ENCODE data around the gene METTL3.
"Not testable (repeated sequence)": the region's sequence is repeated elsewhere in the genome, so short reads cannot be mapped to it uniquely, and the experiment has no call there.

METTL3 gene

GRCh38 chr14:21510735-21511657 lies at the start of gene METTL3:
Gene METTL3, minus strand, starts transcription at chr14:21511340. Its CDS starts 117 bp downstream, at chr14:21511223.
- DNase-seq (ENCODE audit: low spot score), result peak; percentile 95

- no peak for DNase-seq (ENCODE audit: low spot score)
Measured at GRCh38 chr14:21558703-21559170, 47.6 kb upstream of the METTL3 start.

- peak; percentile 80 for DNase-seq (ENCODE audit: low spot score)
Measured at GRCh38 chr14:21557084-21557901, 46.2 kb upstream of the METTL3 start.

DNA sequence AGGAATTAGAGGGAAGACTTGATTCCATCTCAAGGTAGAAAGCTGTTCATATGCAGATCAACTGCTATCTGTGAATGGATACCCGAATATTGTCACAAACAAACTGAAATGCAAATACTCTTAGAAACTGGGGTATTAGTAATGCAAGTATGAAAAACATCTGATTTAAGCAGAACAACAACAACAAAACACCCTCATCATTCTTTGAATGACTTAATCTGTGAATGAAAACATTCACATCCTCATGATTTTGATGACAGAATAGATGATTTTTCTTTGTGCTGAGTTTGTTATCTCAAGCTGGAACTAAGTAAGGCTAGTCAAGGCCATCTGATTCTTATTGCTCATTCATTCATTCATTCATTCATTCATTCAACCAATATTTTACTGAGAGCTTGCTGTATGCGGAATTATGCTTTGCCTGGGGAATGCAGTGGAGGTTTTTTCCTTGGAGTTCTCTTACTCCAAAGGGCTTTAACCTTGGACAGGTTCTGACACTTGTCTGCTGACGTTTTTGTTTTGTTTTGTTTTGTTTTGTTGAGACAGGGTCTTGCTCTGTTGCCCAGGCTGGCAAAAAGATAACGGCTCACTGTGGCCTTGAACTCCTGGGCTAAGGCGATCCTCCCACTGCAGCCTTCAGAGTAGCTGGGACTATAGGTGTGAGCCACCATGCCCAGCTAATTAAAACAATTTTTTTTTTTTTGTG lies 45.4 kb upstream of the METTL3 start:
- DNase-seq (ENCODE audit: low spot score), result no peak

- no peak for DNase-seq (ENCODE audit: low spot score)
Measured at GRCh38 chr14:21553266-21553665, 42.1 kb upstream of the METTL3 start.

- not testable (repeated sequence) for DNase-seq (ENCODE audit: low spot score)
Measured at GRCh38 chr14:21544588-21544987, 33.4 kb upstream of the METTL3 start.

DNA sequence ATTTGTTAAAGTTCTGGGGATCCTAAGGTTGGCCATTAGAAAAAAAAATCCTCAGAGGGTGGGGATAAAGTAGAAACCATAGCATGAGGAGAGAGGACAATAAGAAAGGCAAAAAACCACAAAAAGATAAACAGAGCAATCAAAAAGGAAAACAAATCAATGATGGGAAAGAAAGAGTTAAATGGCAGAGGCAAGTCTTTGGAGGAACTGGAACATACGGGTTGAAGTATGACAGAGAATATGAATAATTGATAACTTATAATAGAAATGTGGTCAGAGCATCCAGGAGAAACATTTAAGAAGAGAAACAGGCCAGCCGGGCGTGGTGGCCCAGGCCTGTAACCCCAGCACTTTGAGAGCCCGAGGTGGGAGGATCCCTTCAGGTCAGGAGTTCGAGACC lies 32.8 kb upstream of the METTL3 start:
- no peak for DNase-seq (ENCODE audit: low spot score)

- DNase-seq (ENCODE audit: low spot score), result no peak
Measured at GRCh38 chr14:21543521-21543960, 32.4 kb upstream of the METTL3 start.

DNA sequence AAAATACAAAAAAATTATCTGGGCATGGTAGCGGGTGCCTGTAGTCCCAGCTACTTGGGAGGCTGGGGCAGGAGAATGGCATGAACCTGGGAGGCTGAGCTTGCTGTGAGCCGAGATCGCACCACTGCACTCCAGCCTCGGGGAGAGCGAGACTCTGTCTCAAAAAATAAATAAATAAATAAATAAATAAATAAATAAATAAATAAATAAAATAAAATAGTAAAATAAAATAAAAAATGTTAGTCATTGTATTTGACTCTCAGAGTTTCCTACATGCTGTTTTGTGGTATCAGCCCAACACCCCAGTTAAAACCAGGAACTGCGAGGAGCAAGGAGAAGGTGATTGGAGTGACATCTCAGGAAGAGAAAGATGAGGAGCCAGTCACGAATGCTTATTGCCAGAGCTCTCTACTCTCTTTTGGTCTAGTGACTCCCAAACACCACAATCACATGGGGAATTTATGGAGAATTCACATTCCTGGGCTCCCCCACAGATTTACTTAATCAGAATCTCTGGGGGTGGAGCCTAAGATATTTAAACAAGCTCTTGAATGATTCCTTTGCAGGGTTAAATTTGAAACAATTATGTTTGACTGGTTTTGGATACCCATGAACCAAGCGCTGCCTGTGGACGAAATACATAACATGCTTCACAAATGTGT lies 30.4 kb upstream of the METTL3 start:
- no peak for DNase-seq (ENCODE audit: low spot score)

DNA sequence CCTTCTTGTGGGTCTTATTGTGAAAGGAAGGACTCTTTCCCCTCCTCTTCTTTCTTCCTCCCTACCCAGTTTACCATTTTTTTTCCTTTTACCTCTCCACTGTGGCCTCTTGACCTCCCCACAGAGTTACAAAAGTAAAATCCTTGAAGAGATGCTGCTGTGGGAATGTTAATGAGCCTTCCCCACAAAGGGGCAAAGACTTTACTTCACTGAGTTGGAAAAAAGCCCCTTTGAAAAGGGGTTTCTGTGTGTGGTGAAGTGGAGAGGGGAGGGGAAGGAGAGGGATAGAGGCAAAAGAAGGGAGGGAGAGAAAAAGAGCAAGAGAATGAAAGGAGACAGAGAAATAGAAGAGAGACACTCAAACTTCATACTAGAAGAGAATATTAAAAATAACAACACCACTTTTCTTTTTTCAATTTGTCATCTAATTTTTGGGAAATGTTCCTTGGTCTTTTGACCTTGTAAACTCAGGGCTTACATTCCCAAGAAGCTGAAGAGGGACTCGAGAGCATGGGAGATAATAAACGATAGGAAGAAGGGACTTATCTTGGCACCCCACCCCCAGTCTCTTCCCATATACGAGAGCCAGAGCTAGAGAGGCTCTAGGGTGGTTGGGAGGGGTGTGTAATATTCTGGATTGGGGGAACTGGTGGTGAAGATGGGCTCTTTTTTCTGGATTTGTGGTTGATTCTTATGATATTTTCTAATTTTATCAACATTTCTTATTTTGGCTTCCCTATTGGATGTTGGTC lies 28.2 kb upstream of the METTL3 start:
- DNase-seq (ENCODE audit: low spot score), result no peak

DNA sequence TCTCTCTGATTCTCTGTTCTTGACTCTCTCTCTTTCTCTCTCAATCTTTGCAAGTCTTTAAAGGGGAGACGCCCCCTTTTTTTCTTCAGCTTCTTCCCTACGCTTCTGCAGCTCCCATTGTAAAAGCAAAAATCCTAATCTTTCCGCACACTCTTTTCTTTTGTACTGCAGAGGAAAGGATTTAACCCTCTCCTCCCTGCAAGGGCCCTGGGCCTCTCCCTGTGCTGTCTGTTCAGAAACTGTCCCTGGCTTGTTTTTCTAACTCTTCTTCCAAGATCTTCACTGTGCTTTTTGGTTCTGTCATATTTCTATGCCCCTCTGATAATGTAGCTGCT lies 25.9 kb upstream of the METTL3 start:
- DNase-seq (ENCODE audit: low spot score), result no peak

DNA sequence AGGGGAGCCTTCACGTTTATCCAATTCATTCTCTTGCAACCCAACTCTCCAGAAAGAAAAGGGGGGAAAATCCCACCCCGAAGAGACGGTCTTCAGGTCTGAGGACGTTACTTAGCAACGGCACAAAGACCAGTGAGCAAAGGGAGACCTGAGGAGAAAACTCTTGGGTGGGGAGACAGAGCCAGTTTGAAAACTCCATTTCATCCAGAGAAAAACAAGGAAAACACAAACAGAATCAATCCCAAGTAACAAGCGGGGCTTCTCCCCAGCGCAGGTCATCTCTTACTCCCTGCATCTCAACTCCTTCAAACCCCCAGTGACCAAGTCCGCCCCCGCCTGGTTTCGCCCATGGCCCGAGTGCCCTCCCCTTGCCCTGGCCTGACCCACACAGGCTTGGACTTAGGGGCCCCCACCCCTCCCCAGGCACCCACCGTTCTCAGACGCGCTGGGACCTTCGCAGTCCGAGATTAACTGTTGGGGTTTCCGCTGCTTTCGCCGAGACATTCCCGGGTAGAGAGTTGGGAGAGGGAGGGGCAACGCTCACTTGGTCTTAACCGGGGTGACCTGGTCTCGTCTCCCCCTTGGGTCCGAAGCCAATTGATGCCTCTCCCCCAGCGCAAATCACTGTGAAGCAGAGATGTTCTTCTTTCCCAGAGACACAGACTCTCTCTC lies 25.4 kb upstream of the METTL3 start:
- DNase-seq (ENCODE audit: low spot score), result no peak

GRCh38 chr14:21535545-21536417 lies 24.6 kb upstream of the METTL3 start:
- DNase-seq (ENCODE audit: low spot score), result no peak

DNA sequence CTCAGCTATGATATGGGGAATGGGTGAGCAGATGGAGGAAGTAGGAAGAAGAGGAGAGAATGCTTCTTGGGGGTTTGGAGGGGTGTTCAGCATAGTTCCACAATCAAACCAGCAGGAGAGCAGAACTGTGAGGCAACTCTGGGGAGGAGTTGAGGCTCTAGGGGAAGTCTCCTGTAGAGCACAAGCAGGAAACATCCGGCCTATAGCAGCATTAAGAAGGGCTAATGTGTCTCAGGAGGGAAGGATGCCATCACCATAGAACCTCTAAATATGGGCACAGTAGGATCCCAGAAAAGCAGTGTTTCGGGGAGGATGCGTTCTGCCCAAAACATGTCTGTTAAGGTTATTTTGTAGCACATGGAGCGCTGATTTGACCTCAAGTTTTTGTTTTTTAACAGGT lies 23.4 kb upstream of the METTL3 start:
- DNase-seq (ENCODE audit: low spot score), result no peak

DNA sequence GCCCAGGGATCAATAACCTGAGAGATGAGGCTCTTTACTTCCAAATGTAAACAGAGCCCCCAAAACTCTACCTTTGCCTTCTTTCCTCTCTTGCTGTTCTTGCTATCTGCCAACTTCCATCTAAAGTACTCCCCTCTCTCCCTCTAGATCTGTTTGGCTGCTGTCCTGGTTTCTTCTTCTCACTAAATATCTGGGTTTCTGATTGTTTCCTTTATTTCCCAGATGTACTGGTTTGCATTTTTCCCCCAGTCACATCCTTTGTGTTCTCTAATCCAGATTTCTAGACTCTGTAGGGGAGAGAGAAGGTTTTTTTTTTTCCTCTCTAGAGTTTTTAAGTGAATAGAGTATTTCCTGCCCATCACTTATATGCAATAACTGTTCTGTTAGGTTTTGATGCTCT lies 22.2 kb upstream of the METTL3 start:
- no peak for DNase-seq (ENCODE audit: low spot score)

GRCh38 chr14:21529515-21529914 lies 18.4 kb upstream of the METTL3 start:
- no peak for DNase-seq (ENCODE audit: low spot score)

DNA sequence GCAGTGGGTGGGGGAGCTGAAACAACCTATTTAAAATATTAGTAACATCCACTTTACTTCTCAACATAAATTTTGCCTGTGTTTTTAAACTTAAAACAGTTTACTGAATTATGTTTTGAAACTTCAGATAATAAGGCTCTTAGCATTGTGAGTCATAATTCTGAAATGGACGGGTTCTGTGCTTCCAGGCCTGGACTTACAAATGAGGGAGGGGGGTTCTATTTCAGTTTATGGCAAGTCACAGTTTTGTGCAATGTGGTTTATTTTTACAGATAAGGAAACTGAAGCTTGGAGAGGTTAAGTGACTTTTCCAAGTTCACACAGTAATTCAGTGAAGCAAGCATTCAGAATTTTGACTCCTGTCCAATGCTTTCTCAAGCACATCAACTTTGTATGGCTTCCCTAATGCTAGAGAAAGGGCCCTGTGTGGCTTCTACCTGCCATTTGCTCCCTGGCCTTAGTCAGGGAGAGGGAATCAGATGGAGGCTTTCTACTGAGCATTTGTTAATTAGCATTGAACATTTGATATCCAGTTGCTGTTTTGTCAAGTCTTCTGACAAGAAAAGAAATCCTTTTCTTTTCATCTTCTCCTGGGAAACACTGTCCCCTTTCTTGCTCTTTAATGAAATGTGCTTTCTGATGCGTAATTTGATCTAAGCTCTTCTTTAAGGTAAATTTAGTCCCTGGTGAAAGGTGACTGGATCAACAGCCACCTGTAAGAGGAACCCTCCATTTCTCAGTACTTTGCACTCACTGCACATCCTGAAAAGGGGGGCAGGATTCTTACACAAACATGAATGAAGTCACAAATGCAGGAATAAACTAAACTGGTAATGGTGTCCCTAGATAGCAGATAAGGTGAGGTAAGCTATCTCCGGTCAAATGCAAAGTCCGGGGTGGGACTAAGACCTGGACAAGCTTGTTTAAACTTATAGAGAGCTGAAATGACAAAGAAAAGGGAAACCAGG lies 17.5 kb upstream of the METTL3 start:
- DNase-seq (ENCODE audit: low spot score), result no peak

DNA sequence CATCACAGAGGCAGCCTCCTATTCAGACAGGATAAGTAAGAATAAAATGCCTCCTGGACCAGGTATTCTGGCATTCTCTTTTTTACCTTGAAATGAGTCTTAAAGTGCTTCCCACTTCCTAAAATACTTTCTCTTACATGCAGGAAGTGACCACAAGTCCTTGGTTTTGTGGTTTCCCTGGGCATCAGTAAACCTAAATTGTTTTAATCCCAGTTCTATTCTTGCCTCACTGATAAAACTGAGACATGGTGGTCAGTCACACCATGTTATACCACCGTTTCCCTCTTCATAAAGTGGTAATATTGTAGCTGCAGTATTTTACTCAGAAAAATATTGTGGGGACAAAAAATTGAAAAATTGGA lies 16.2 kb upstream of the METTL3 start:
- no peak for DNase-seq (ENCODE audit: low spot score)

Measured in GM03348 (cell line).